Left ventricle myocardium inferior (tissue), 1 donor: ENCODE measurements around the gene KCTD16. TPM values are rescaled to one million over a fixed set of nuclear protein-coding genes. Genes with fewer than 3 reads are reported as not detected.

Source experiments
- DNase-seq: peaks from one replicate; pipeline ENCODE4 v3.0.0-alpha.2; 2020
- H3K27ac ChIP-seq: fragments of 200-600 bp; replicated peaks from 2 replicates; pipeline ENCODE4 v1.8.0; 2021
- H3K27me3 ChIP-seq: fragments of 200-600 bp; 2 replicates; pipeline ENCODE4 v1.8.0; 2021; ENCODE audit warnings: low read depth
- H3K36me3 ChIP-seq: fragments of 200-600 bp; 2 replicates; pipeline ENCODE4 v1.8.0; 2021
- H3K4me1 ChIP-seq: fragments of 200-600 bp; 2 replicates; pipeline ENCODE4 v1.8.0; 2021
- H3K4me3 ChIP-seq: fragments of 200-600 bp; 2 replicates; pipeline ENCODE4 v1.8.0; 2021; ENCODE audit warnings: mild to moderate bottlenecking, moderate library complexity
- H3K9me3 ChIP-seq: fragments of 200-600 bp; replicated peaks from 2 replicates; pipeline ENCODE4 v1.8.0; 2021
- intact Hi-C: fragments of 100-400 bp; cut with micrococcal nuclease; formaldehyde crosslinking; loops from one replicate; pipeline ENCODE4 v1.11.0; 2022
- long read RNA-seq: library from polyadenylated mRNA; unstranded; transcript quantifications from one replicate; pipeline ENCODE4 v2.0.0, GENCODE V29; 2021
- total RNA-seq: library from RNA; stranded (reverse); fragmentation: NEBNext Ultra II Directional; extraction: Animal tissue kit (Norgen Biotek cat#: 25700); gene quantifications from one replicate; pipeline ENCODE4 v1.2.1, GENCODE V29; 2021
- TF ChIP-seq, protein P1 (sequence below): fragments of 200-600 bp; IDR thresholded peaks from 2 replicates; pipeline ENCODE4 v1.8.0; 2021; ENCODE audit warnings: antibody characterized with exemption, mild to moderate bottlenecking, borderline replicate concordance
- donor health status: DM: no; HTN: yes; CAD: no; lungs with severe emphysema.

Gene KCTD16
- 0.08 TPM for total RNA-seq
- long read RNA-seq = 0 reads

DNA sequence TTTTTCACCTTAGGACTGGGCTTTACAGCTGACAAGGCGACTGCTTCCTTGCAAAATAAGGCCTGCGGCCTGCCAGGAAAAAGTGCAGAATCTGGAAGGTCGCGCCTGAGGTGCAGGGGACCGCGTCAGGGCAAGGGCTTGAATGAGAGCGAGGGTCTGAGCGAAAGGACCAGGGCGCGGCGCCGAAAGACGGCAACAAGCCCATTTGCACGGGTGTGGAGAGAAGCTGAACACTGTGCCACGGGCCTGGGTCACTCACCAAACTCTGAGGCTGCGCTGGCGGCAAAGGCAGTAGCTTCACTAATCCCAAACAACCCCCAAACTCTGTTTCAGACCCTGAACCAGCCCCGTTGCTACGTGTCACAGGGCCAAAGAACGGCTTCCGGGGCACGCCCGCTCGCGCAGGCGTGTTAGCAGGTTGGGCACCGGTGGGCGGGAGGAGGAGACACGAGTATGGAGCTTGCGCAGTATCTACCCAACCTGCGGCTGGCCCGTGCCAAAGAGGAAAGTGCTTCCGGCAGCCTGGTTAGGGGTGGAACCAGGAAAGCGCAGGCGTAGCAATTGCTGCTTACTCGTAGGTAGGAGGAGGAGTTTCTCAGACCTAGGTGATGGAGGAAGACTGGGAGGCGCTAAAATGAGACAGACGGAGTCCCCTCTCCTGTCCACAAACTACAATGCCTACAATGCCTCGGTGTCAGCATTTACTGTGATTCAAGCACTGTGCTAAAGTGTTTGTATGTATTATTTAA, at the start of gene KCTD16, which contains the start of gene YIPF5:
KCTD16 (plus strand) TSS at position 598 of the 749 bp plus-strand sequence.
YIPF5 (minus strand) TSS at position 384 of the 749 bp plus-strand sequence. CDS start 704 bp downstream, outside the sequence.
- Histone ChIP-seq H3K4me1 (peaks cover 41% of the 10 kb centered on the region), H3K9me3 (no peaks in the 10 kb centered on the region), H3K36me3 (peaks cover 32% of the 10 kb centered on the region), H3K27ac (peak within 1 kb of the TSS; percentile 87), H3K4me3 (peak within 1 kb of the TSS; percentile 92), H3K27me3 (peaks cover 6% of the 10 kb centered on the region)
- intact Hi-C loops = no loop called here
- DNase-seq = peak; percentile 94
- TF ChIP-seq, protein P1, sequence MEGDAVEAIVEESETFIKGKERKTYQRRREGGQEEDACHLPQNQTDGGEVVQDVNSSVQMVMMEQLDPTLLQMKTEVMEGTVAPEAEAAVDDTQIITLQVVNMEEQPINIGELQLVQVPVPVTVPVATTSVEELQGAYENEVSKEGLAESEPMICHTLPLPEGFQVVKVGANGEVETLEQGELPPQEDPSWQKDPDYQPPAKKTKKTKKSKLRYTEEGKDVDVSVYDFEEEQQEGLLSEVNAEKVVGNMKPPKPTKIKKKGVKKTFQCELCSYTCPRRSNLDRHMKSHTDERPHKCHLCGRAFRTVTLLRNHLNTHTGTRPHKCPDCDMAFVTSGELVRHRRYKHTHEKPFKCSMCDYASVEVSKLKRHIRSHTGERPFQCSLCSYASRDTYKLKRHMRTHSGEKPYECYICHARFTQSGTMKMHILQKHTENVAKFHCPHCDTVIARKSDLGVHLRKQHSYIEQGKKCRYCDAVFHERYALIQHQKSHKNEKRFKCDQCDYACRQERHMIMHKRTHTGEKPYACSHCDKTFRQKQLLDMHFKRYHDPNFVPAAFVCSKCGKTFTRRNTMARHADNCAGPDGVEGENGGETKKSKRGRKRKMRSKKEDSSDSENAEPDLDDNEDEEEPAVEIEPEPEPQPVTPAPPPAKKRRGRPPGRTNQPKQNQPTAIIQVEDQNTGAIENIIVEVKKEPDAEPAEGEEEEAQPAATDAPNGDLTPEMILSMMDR = no peak

DNA sequence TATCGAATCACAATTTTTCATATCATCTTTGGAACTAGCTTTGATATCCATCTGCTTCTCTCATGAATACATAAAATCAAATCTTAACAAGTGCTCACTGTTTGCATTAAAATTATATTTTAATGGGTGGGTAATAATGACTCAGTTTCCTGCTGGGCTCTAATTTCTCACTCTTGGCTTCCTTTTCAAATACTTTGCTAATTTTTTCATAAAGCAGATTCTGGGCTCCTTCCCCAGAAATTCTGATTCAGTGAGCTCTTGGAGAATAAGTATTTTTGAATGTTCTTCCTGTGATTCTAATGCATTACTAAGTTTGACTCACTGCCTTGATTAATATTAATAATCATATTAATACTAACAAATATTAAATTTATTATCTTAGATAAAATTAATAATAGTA, 49.1 kb upstream of the KCTD16 start:
- TF ChIP-seq, protein P1 = no peak
- H3K27me3 ChIP-seq = no peaks in the 10 kb centered on the region
- no peak overlapping the region for H3K4me3 ChIP-seq
- no peak for DNase-seq
- intact Hi-C loops = no loop called here
- peaks cover 8% of the 10 kb centered on the region for H3K4me1 ChIP-seq
- peaks cover 5% of the 10 kb centered on the region for H3K9me3 ChIP-seq
- no peak overlapping the region for H3K27ac ChIP-seq
- H3K36me3 ChIP-seq = no peaks in the 10 kb centered on the region

DNA sequence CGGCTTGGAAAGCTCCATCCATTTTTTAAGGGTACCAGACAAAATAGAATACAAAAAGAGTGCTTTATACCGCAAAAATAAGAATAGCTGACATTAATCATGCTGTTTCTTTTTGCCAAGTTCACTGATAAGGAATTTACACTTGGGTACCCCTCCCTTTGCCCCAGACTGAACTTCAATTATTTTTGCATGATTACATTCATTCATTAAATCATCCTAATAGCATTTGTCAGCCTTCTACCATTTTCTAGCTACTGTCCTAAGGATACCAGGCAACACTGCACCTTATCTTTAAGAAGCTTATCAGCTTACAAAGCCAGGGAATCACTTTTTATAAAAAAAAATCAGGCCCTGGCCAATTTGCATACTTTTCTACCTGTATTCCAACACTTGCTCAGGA, 48.6 kb upstream of the KCTD16 start:
- Histone ChIP-seq H3K4me3 (no peak overlapping the region), H3K4me1 (peaks cover 6% of the 10 kb centered on the region), H3K27ac (no peak overlapping the region), H3K36me3 (no peaks in the 10 kb centered on the region), H3K9me3 (peaks cover 5% of the 10 kb centered on the region), H3K27me3 (no peaks in the 10 kb centered on the region)
- intact Hi-C loops = no loop called here
- DNase-seq = no peak
- TF ChIP-seq, protein P1 = no peak

DNA sequence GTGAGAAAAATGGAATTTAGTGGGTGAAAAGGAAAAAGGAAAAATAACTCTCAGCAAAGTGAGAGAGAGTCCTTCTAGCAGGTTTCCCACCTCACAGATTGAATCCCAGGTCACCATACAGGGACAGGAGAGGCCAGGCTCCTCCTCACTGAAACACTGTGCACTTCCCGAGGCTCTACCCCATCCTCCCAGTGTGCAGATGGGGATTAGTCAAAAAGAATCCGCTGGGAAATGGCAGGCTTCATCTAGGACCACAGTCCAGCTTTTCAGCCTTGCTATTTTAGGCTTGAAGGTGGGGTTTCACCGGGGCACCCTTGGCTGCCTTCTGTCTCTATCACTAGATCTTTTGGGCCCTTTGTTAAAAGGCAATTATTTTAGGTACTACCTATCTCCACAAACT, 48.0 kb upstream of the KCTD16 start:
- Histone ChIP-seq H3K9me3 (peaks cover 5% of the 10 kb centered on the region), H3K36me3 (no peaks in the 10 kb centered on the region), H3K4me3 (no peak overlapping the region), H3K4me1 (no peaks in the 10 kb centered on the region), H3K27me3 (no peaks in the 10 kb centered on the region), H3K27ac (no peak overlapping the region)
- TF ChIP-seq, protein P1 = no peak
- no peak for DNase-seq
- intact Hi-C loops = no loop called here

DNA sequence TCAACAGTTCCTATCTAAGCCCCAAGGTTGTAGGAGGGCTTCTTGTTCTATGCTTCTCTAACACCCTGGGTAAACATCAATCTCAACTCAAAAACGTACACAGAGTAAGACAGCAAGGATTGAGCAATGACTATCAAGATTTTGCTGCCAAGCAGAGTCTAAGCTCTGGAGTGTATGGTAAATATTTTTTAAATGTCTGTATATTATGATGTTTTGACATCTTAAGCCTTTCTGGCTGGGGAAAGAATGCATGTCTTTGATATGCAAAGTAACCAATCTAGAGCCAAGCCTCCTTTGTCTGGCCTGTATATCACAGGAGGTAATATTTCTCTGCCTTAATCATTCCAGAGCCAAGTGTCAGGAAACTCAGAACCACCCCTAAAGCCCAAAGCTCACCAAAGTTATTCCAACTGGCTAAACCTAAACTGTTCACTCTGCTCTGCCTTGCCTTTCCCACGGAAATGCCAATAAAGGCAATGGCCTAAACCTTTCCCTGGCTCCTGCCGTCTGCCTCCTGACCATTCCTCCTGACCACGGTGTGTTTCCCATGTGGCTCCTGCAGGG, 45.4 kb upstream of the KCTD16 start:
- Histone ChIP-seq H3K4me1 (no peaks in the 10 kb centered on the region), H3K4me3 (no peak overlapping the region), H3K27me3 (no peaks in the 10 kb centered on the region), H3K36me3 (no peaks in the 10 kb centered on the region), H3K27ac (no peak overlapping the region), H3K9me3 (no peaks in the 10 kb centered on the region)
- no peak for DNase-seq
- TF ChIP-seq, protein P1 = no peak
- intact Hi-C loops = no loop called here
